Fibroblast of mammary gland (primary cell): ENCODE measurements around the gene RTCB.

Source experiments
- DNase-seq: peaks from one replicate; pipeline ENCODE4 v3.0.0-alpha.2; 2010; ENCODE audit warnings: low read depth
- H3K4me3 ChIP-seq: 2 replicates; pipeline ENCODE4 v1.5.1; 2011; ENCODE audit warnings: low read depth, mild to moderate bottlenecking, low read length, moderate library complexity; ENCODE audit not compliant: control insufficient read depth
- CTCF ChIP-seq: conservative IDR thresholded peaks from 2 replicates; pipeline ENCODE4 v1.5.1; 2011; ENCODE audit warnings: low read depth, low read length, inconsistent platforms; ENCODE audit not compliant: control insufficient read depth, insufficient read depth

Gene RTCB

GRCh38 chr22:32343941-32344340 is 68.1 kb downstream of the RTCB start:
- no peak overlapping the region for H3K4me3 ChIP-seq
- TF ChIP-seq CTCF, result no peak
- no peak for DNase-seq

GRCh38 chr22:32342977-32343376 is 69.1 kb downstream of the RTCB start:
- no peak for TF ChIP-seq CTCF
- H3K4me3 ChIP-seq, result no peak overlapping the region
- no peak for DNase-seq

GRCh38 chr22:32341122-32341740 is 70.8 kb downstream of the RTCB start:
- DNase-seq, result no peak
- no peak overlapping the region for H3K4me3 ChIP-seq
- TF ChIP-seq CTCF, result no peak

- no peak for DNase-seq
- TF ChIP-seq CTCF, result no peak
- no peak overlapping the region for H3K4me3 ChIP-seq
Measured at GRCh38 chr22:32340411-32340810, 71.6 kb downstream of the RTCB start.

- no peak overlapping the region for H3K4me3 ChIP-seq
- no peak for DNase-seq
- TF ChIP-seq CTCF, result no peak
Measured at GRCh38 chr22:32339190-32340012, 72.6 kb downstream of the RTCB start.

GRCh38 chr22:32338757-32339156 is 73.3 kb downstream of the RTCB start:
- no peak overlapping the region for H3K4me3 ChIP-seq
- no peak for TF ChIP-seq CTCF
- DNase-seq, result no peak
